Peyer's patch (tissue), 4 donors: ENCODE measurements around the gene C2orf72. TPM values are rescaled to one million over a fixed set of nuclear protein-coding genes. Genes with fewer than 3 reads are reported as not detected.

Experiments
- DNase-seq, 3 donors: peaks; one replicate each; pipeline ENCODE4 v3.0.0-alpha.2; 2017 to 2019
- H3K27ac ChIP-seq, 4 donors: fragments of 200-600 bp; sonication (generic); one replicate each; pipeline ENCODE4 v1.5.1; 2016 to 2019
- H3K27me3 ChIP-seq, 2 donors: fragments of 200-600 bp; sonication (generic); one replicate each; pipeline ENCODE4 v1.5.1; 2019
- H3K36me3 ChIP-seq, 3 donors: fragments of 200-600 bp; sonication (generic); one replicate each; pipeline ENCODE4 v1.5.1; 2016 to 2019
- H3K4me1 ChIP-seq, 4 donors: fragments of 200-600 bp; sonication (generic); one replicate each; pipeline ENCODE4 v1.5.1; 2016 to 2019
- H3K4me3 ChIP-seq, 4 donors: fragments of 200-600 bp; sonication (generic); 1 replicate in 3 of 4; 2 replicates in 1 of 4; pipeline ENCODE4 v1.5.1; 2016 to 2019; ENCODE audit warnings: mild to moderate bottlenecking in 1 of 4
- H3K9me3 ChIP-seq, 4 donors: fragments of 200-600 bp; sonication (generic); one replicate each; pipeline ENCODE4 v1.5.1; 2016 to 2019; ENCODE audit warnings: mild to moderate bottlenecking in 1 of 4
- CTCF ChIP-seq, 6 experiments: fragments of 450-650 bp in 4 of 6; fragments of 200-600 bp in 2 of 6; sonication (generic) in 1 of 6; IDR thresholded peaks; one replicate each; pipeline ENCODE4 v1.5.1; 2017 to 2019; ENCODE audit warnings: antibody characterized with exemption in 6 of 6, mild to moderate bottlenecking in 3 of 6, moderate library complexity in 1 of 6
- POLR2A ChIP-seq, 2 donors: fragments of 450-650 bp; IDR thresholded peaks; one replicate each; pipeline ENCODE4 v1.5.1; 2017; ENCODE audit warnings: antibody characterized with exemption in 2 of 2, mild to moderate bottlenecking in 2 of 2, moderate library complexity in 2 of 2
- total RNA-seq, 4 donors: library from RNA; depleted of rRNA; stranded (reverse); fragments of >200 nt; gene quantifications; one replicate each; pipeline ENCODE4 v1.1.0, GENCODE V29; 2016

C2orf72 gene
- total RNA-seq, 4 donors from 2014 or later = 9.9 to 46.2 (median 31.8) TPM

GRCh38 chr2:230995821-230996220, 41.5 kb upstream of the C2orf72 start, which contains the start of gene SPATA3:
TSS of gene SPATA3 (plus strand) at chr2:230996121. CDS start at chr2:230996234, 113 bp downstream.
- TF ChIP-seq CTCF (IDR thresholded peaks at IDR 0.05) (no peak), POLR2A (IDR thresholded peaks at IDR 0.05) (no peak)
- no peak within 1 kb of the TSS for H3K4me3 ChIP-seq
- H3K36me3 ChIP-seq = no peaks in the 10 kb centered on the region
- H3K27ac ChIP-seq = no peak within 1 kb of the TSS
- H3K9me3 ChIP-seq = no peaks in the 10 kb centered on the region
- H3K27me3 ChIP-seq = no peaks in the 10 kb centered on the region
- DNase-seq = no peak
- H3K4me1 ChIP-seq = no peaks in the 10 kb centered on the region

- H3K27me3 ChIP-seq = no peaks in the 10 kb centered on the region
- H3K9me3 ChIP-seq = no peaks in the 10 kb centered on the region
- H3K4me3 ChIP-seq = no peak overlapping the region
- DNase-seq = no peak
- no peaks in the 10 kb centered on the region for H3K36me3 ChIP-seq
- H3K4me1 ChIP-seq = no peaks in the 10 kb centered on the region
- TF ChIP-seq POLR2A (IDR thresholded peaks at IDR 0.05) (no peak), CTCF (IDR thresholded peaks at IDR 0.05) (no peak)
- H3K27ac ChIP-seq = no peak overlapping the region
Observed at GRCh38 chr2:230996661-230997060, 40.7 kb upstream of the C2orf72 start.

- no peak for TF ChIP-seq POLR2A (IDR thresholded peaks at IDR 0.05)
- no peak for TF ChIP-seq CTCF (IDR thresholded peaks at IDR 0.05)
Observed at GRCh38 chr2:230998882-230999281, 38.4 kb upstream of the C2orf72 start.

GRCh38 chr2:230999477-230999876, 37.8 kb upstream of the C2orf72 start:
- no peak overlapping the region for H3K4me3 ChIP-seq

More at GRCh38 chr2:230998882-230999281, 38.4 kb upstream of the C2orf72 start:
- Histone ChIP-seq H3K4me3 (no peak overlapping the region), H3K9me3 (no peaks in the 10 kb centered on the region), H3K27me3 (no peaks in the 10 kb centered on the region), H3K36me3 (no peaks in the 10 kb centered on the region), H3K4me1 (no peaks in the 10 kb centered on the region), H3K27ac (no peak overlapping the region)
- no peak for DNase-seq

GRCh38 chr2:231000211-231000904, 37.0 kb upstream of the C2orf72 start:
- no peaks in the 10 kb centered on the region for H3K9me3 ChIP-seq
- H3K36me3 ChIP-seq = no peaks in the 10 kb centered on the region
- no peak overlapping the region for H3K27ac ChIP-seq
- no peaks in the 10 kb centered on the region for H3K4me1 ChIP-seq
- DNase-seq = peak in 1 of 3 donors; percentile 72
- no peak for TF ChIP-seq POLR2A (IDR thresholded peaks at IDR 0.05)
- peak in 4 of 6 experiments; percentile 6 to 55 (median 53) for TF ChIP-seq CTCF (IDR thresholded peaks at IDR 0.05)
- no peaks in the 10 kb centered on the region for H3K27me3 ChIP-seq
- peak overlapping the region in 1 of 4 donors; percentile 14 for H3K4me3 ChIP-seq

More at GRCh38 chr2:230999477-230999876, 37.8 kb upstream of the C2orf72 start:
- Histone ChIP-seq H3K4me1 (no peaks in the 10 kb centered on the region), H3K36me3 (no peaks in the 10 kb centered on the region), H3K9me3 (no peaks in the 10 kb centered on the region), H3K27me3 (no peaks in the 10 kb centered on the region), H3K27ac (no peak overlapping the region)
- DNase-seq = no peak
- TF ChIP-seq POLR2A (IDR thresholded peaks at IDR 0.05) (no peak), CTCF (IDR thresholded peaks at IDR 0.05) (no peak)
